ENCODE data around the gene ZFR2.

ZFR2 gene

GRCh38 chr19:3790941-3791340 is 77.9 kb downstream of the ZFR2 start:
- H3K4me3 ChIP-seq (ENCODE audit: low read length): no peak overlapping the region
- DNase-seq (ENCODE audit: low read depth): no peak
- TF ChIP-seq, protein P1, sequence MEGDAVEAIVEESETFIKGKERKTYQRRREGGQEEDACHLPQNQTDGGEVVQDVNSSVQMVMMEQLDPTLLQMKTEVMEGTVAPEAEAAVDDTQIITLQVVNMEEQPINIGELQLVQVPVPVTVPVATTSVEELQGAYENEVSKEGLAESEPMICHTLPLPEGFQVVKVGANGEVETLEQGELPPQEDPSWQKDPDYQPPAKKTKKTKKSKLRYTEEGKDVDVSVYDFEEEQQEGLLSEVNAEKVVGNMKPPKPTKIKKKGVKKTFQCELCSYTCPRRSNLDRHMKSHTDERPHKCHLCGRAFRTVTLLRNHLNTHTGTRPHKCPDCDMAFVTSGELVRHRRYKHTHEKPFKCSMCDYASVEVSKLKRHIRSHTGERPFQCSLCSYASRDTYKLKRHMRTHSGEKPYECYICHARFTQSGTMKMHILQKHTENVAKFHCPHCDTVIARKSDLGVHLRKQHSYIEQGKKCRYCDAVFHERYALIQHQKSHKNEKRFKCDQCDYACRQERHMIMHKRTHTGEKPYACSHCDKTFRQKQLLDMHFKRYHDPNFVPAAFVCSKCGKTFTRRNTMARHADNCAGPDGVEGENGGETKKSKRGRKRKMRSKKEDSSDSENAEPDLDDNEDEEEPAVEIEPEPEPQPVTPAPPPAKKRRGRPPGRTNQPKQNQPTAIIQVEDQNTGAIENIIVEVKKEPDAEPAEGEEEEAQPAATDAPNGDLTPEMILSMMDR (conservative IDR thresholded peaks at IDR 0.05; ENCODE audit: low read depth, low read length): no peak

GRCh38 chr19:3790209-3790734 is 78.6 kb downstream of the ZFR2 start:
- no peak for DNase-seq (ENCODE audit: low read depth)
- no peak overlapping the region for H3K4me3 ChIP-seq (ENCODE audit: low read length)
- TF ChIP-seq, protein P1 (conservative IDR thresholded peaks at IDR 0.05; ENCODE audit: low read depth, low read length): no peak

DNA sequence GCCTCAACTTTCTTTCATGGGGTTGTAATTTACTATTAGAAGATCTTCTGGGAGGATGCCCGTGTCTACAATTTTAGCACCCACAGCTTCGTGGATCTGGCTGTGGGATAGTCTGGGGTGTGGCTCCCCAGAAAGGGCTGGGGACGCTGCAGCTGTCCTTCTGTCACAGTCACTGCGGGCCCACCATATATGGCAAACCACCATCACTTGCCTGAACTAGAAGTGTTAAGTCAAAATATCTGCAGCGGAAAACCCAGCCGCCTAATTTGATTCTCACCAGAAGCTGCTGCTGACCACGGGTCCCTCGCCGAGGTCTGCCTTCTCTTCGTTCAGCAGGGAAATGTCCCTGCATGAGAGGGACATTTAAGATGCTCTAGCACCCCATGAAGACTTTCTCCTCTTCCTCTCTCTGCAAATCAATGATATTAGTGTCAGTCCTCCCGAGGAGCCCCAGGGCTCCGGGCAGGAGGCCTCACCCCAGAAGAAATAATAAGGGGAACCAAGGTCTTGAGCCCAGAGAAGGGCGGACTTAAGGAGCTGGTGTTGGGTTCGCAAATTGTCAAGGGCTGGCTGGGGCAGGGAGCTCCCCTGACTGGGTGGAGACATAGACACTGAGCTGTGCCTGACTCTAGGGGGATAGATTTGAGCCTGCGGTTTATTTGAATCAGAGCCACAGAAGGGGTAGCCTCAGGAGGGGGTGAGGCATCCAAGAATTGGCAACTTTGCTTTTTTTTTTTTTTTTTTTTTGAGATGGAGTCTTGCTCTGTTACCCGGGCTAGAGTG is 79.7 kb downstream of the ZFR2 start:
- TF ChIP-seq, protein P1 (conservative IDR thresholded peaks at IDR 0.05; ENCODE audit: low read depth, low read length): no peak
- H3K4me3 ChIP-seq (ENCODE audit: low read length): no peak overlapping the region
- no peak for DNase-seq (ENCODE audit: low read depth)

DNA sequence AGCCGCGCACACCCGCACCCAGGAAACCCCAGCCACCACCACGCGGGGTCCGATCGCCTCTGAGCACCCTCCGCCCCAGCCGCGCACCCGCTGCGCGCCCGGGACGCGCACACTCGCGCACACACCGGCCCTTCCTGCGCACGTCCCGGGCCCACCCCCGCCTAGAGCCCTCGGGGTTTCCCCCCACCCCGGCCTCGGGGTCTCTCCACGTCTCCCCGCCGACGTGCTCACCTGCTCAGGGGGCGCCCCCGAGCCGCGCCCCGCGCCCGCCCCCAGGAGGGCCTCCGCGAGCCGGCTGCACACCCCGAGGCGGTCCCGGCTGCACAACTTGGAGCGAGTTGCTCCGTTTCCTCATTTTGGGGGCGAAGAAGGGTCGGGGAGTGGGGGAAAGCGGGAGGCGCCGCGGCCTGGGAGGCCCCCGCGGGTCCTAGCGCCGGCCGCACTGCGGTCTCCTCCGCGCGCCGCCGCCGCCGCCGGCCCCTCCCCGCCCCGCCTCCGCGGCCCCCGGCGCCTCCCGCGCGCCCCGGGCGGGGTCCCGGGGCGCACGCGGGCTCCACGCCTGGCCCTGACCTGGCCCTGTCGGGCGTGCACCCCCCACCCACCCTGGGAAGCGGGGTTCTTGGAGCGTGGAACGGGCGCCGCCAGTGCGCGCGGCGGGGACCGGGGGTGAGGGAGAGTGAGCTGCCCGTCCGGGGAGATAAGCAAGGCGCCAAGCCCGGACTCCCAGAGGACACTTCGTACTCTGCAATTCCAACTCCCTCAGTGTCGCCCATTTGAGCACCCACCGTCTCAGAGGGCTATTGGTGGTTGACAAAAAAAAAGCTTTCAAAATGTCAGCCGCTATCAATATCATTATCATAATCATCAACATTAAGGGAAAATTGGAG is 82.7 kb downstream of the ZFR2 start, which contains the start of gene MATK:
Gene MATK, minus strand, starts transcription at position 444 of the 887 bp plus-strand sequence. CDS start 1,246 bp downstream, outside the sequence.
- TF ChIP-seq, protein P1 (conservative IDR thresholded peaks at IDR 0.05; ENCODE audit: low read depth, low read length): no peak
- H3K4me3 ChIP-seq (ENCODE audit: low read length): no peak within 1 kb of the TSS
- no peak for DNase-seq (ENCODE audit: low read depth)

DNA sequence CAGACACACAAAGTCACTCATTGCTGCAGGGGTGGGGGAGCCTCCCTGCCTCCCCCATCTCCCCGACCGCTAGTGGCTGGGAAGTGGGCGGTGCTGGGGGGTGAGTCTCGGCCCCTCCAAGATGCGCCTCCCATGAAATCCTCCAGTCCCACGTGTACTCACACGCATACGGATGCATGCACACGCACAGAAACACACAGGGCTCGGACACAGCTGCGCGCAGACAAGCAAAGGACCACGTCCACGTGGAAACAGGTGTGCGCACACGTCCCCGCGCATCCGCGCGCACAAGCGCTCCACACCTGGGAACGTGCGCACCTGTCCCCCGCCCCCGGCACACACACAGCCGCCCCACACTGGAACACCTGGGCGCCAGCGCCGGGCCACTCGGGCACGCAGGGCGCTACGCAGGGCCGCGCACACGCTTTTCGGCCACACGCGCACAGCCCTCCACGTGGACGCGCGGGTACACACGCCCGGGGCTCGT is 83.3 kb downstream of the ZFR2 start:
- no peak overlapping the region for H3K4me3 ChIP-seq (ENCODE audit: low read length)
- TF ChIP-seq, protein P1 (conservative IDR thresholded peaks at IDR 0.05; ENCODE audit: low read depth, low read length): no peak
- no peak for DNase-seq (ENCODE audit: low read depth)

- DNase-seq (ENCODE audit: low read depth): no peak
- H3K4me3 ChIP-seq (ENCODE audit: low read length): no peak overlapping the region
- TF ChIP-seq, protein P1 (conservative IDR thresholded peaks at IDR 0.05; ENCODE audit: low read depth, low read length): no peak
These were observed 84.0 kb downstream of the ZFR2 start for GRCh38 chr19:3784607-3785450.
